NCI-H510A (cell line): ENCODE data around the gene PATL2.
"Not testable (repeated sequence)": the region's sequence is repeated elsewhere in the genome, so short reads cannot be mapped to it uniquely, and the experiment has no call there.

Experiments used
- DNase-seq: peaks from one replicate; lab custom pipeline; 2025; lab: John Stamatoyannopoulos, UW

The PATL2 gene

DNA sequence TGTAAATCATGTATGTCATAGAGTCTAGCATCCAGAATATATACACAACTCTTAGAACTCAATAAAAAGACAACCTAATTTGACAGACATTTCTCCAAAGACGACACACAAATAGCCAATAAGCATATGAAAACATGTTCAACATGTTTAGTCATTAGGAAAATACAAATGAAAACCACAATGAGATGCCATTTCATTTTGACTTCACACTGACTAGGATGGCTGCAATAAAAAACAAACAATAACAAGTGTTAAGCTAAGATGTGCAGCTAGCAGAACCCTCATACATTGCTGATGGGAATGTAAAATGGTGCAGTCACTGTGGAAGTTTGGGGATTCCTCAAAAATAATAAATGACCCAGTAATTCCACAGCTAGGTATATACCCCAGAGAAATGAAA lies 64.1 kb downstream of the PATL2 start:
- no peak for DNase-seq

- DNase-seq: no peak
These were observed 64.7 kb downstream of the PATL2 start for GRCh38 chr15:44646460-44646859.

- DNase-seq: no peak
These were observed 69.5 kb downstream of the PATL2 start for GRCh38 chr15:44641651-44642050.

GRCh38 chr15:44636976-44637375 lies 74.1 kb downstream of the PATL2 start:
- no peak for DNase-seq

DNA sequence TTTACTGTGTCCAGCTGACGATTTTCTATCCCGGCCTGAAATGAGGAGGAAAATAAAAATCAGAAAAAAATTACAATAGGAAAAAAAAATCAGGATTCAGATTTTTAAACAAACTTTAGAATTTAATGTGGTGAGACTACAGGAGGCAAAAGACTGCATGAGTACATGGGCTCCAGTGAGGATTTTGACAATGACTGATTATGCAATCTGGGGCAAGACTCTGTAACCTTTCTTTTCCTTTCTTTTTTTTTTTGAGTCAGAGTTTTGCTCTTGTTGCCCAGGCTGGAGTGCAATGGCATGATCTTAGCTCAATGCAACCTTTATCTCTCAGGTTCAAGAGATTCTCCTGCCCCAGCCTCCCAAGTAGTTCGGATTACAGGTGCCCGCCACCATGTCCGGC lies 77.5 kb downstream of the PATL2 start:
- DNase-seq: no peak

GRCh38 chr15:44625286-44625685 lies 85.8 kb downstream of the PATL2 start:
- not testable (repeated sequence) for DNase-seq

DNA sequence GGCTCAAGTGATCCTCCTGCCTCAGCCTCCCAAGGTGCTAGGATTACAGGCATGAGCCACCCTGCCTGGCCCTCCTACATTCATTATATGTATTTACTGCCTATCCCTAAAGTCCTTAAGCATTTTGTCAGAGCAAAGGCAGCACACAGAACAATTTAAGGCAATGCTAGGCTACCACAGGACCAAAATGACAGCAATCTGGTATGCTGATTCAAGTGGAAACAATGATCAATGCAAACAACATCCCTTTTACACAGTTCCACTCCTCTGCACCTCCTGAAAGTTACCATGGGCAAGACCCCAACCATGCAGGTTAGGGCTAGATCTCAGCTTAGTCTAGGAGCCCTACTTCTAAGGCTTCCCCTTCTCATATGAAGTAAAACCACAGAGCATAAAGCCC lies 87.9 kb downstream of the PATL2 start:
- no peak for DNase-seq

DNA sequence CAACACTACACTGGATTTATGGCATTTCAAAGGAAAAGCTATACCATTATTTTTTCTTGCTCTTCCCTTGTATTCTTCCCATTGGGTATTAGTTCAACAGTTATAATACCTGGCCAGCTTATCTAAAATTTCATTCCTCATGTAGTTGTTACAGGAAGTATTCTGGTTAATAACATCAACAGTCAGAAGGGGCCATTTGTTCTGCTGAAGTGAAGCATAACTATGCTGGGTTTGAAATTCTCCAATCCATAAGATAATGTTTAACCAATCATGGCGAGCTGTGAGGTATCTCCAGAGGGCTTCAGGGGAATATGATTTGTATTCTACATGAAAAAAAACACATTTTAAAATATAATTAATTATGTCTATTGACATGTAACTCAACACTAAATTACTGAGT lies 91.0 kb downstream of the PATL2 start:
- no peak for DNase-seq

DNA sequence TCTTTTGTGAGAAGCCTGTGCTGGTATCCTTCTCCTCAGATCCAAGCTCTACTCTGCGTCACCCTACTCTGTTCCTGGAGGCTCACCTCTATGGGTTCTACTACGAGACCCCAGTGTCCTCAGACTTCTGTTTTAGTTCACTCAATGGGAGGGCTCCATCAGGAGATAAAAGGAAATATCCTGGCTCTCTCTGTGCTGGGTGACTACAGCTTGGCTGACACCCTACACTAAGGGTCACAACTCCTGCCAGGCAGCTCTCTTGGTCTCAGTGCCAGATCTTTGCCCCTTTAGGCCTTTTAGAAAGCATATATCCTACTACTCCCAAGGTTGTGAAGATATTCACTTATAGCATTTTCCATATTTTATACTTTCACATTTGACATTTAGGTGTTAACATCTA lies 94.1 kb downstream of the PATL2 start:
- DNase-seq: no peak
